Measurements from ENCODE around the gene MT1A. TPM values are rescaled to one million over a fixed set of nuclear protein-coding genes. Genes with fewer than 3 reads are reported as not detected.

Gene MT1A
- total and polyA plus RNA-seq, 9 donors: 1.3 to 61.0 (median 7.4) TPM; not detected in 1

GRCh38 chr16:56601325-56601724 lies 37.1 kb upstream of the MT1A start:
- H3K27me3 ChIP-seq: no peaks in the 10 kb centered on the region
- 61 to 65% (median 64%) methylated on average over 9 of the region's 9 CpGs for WGBS, 3 donors
- H3K27ac ChIP-seq: no peak overlapping the region
- no peaks in the 10 kb centered on the region for H3K36me3 ChIP-seq
- peak in 1 of 5 donors; percentile 13 for DNase-seq
- no peaks in the 10 kb centered on the region for H3K9me3 ChIP-seq
- H3K4me1 ChIP-seq (ENCODE audit: insufficient read depth): peaks cover 3% of the 10 kb centered on the region
- intact Hi-C loops (cut with DNase I): loop anchor here in 1 of 4 donors (10.0 kb wide), 1 partner anchor 703 kb away; no protein-coding TSS in a partner anchor
- no peak overlapping the region for H3K4me3 ChIP-seq
- TF ChIP-seq POLR2A (IDR thresholded peaks at IDR 0.05): no peak
- no peak for TF ChIP-seq CTCF (IDR thresholded peaks at IDR 0.05)
- no peak for TF ChIP-seq EP300 (IDR thresholded peaks at IDR 0.05)

DNA sequence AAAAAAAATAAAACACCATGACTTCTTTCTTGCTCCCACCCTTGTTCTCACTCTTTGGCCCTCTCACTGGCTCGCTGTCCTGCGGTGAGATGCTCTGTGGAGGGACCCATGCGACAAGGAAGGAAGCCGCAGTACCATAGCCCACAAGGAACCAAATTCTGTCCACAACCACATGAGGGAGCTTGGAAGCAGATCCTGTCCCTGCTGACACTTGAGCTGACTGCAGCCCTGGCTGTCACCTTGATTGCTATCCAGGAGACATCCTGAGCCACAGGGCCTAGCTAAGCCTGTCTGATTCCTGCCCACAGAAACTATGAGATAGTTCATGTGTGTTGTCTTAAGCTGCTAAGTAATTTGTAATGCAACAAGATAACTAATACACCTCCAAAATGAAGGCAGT lies 34.9 kb upstream of the MT1A start:
- no peak for DNase-seq
- Histone ChIP-seq H3K4me1 (ENCODE audit: insufficient read depth) (peaks cover 13% of the 10 kb centered on the region), H3K4me3 (no peak overlapping the region), H3K27me3 (no peaks in the 10 kb centered on the region), H3K36me3 (no peaks in the 10 kb centered on the region), H3K9me3 (no peaks in the 10 kb centered on the region), H3K27ac (no peak overlapping the region)
- TF ChIP-seq CTCF (IDR thresholded peaks at IDR 0.05) (peak in 1 of 3 donors; percentile 23), POLR2A (IDR thresholded peaks at IDR 0.05) (no peak), EP300 (IDR thresholded peaks at IDR 0.05) (no peak)
- intact Hi-C loops (cut with DNase I): loop anchor here in 1 of 4 donors (10.0 kb wide), 1 partner anchor 701 kb away; no protein-coding TSS in a partner anchor
- WGBS, 3 donors: 62 to 72% (median 68%) methylated on average over 4 of the region's 4 CpGs

- no peak for TF ChIP-seq POLR2A (IDR thresholded peaks at IDR 0.05)
- no peak for TF ChIP-seq EP300 (IDR thresholded peaks at IDR 0.05)
- no peak for TF ChIP-seq CTCF (IDR thresholded peaks at IDR 0.05)
- 90 to 95% (median 92%) methylated on average over 4 of the region's 4 CpGs for WGBS, 3 donors
- H3K9me3 ChIP-seq: no peaks in the 10 kb centered on the region
- H3K27ac ChIP-seq: no peak overlapping the region
- H3K27me3 ChIP-seq: no peaks in the 10 kb centered on the region
- no peaks in the 10 kb centered on the region for H3K36me3 ChIP-seq
- no peak for DNase-seq
- no peak overlapping the region for H3K4me3 ChIP-seq
- intact Hi-C loops (cut with DNase I): loop anchor here in 1 of 4 donors (5.0 to 10.0 kb wide), 2 partner anchors 382 to 700 kb away; partner anchors contain the start of gene NLRC5
- H3K4me1 ChIP-seq (ENCODE audit: insufficient read depth): peaks cover 14% of the 10 kb centered on the region
Observed at GRCh38 chr16:56604966-56605365, 33.5 kb upstream of the MT1A start.

GRCh38 chr16:56605475-56605874 lies 33.0 kb upstream of the MT1A start:
- DNase-seq: no peak
- Histone ChIP-seq H3K4me1 (ENCODE audit: insufficient read depth) (peaks cover 19% of the 10 kb centered on the region), H3K27me3 (no peaks in the 10 kb centered on the region), H3K4me3 (no peak overlapping the region), H3K27ac (no peak overlapping the region), H3K9me3 (no peaks in the 10 kb centered on the region), H3K36me3 (no peaks in the 10 kb centered on the region)
- no peak for TF ChIP-seq CTCF (IDR thresholded peaks at IDR 0.05)
- 86 to 97% (median 88%) methylated on average over 1 of the region's 1 CpG for WGBS, 3 donors
- intact Hi-C loops (cut with DNase I): loop anchor here in 1 of 4 donors (5.0 to 10.0 kb wide), 2 partner anchors 382 to 699 kb away; partner anchors contain the start of gene NLRC5

Data from ovary (tissue), 9 donors.